DMS153 treated with DMSO at 0.1 percent for 48 hours (cell line): ENCODE measurements around the gene PTH1R.

Experiments used
- DNase-seq: peaks from one replicate; lab custom pipeline; 2025; ENCODE audit not compliant: unreplicated experiment; lab: John Stamatoyannopoulos, UW

The PTH1R gene

DNA sequence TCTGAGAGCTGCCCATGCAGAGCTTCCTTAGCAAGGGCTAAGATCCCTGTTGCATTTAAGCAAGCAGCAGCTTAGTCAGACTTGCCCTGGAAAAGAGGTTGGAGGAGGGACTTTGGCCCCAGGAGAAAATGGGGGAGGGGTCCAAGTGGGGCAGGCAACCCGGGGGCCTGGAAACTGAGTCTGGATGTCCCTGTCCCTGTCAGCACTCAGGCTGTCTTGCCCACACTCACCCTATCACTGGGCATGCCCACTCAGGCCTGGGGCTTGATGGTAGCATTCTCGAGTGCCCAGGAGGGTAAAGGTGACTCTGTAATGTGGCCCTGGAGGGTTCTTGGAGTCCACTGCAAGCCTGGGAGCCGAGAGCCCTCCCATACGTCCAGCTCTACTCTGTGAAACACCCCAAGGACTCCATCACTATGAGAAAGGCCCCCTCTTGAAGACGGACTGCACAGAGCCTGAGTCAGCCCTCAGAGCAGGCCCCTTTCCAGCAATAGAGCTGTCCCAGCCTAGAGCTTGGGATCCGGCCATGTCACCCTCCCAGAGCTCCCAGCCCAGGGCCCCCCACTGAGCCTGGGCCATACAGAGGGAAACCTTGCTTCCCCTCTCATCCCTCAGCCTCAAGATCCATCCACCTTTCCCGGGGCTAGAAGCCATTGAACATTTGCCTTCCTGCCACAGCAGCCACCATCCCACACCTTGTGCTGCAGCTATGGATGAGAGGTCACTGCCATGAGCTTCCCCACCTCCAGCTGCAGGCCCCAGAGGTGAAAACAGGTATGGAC lies 27.6 kb upstream of the PTH1R start:
- no peak for DNase-seq

- no peak for DNase-seq
These were observed 27.1 kb upstream of the PTH1R start for GRCh38 chr3:46850468-46850779.

- DNase-seq: no peak
These were observed 25.9 kb upstream of the PTH1R start for GRCh38 chr3:46851364-46852333.

- no peak for DNase-seq
These were observed 25.2 kb upstream of the PTH1R start for GRCh38 chr3:46852334-46852720.

DNA sequence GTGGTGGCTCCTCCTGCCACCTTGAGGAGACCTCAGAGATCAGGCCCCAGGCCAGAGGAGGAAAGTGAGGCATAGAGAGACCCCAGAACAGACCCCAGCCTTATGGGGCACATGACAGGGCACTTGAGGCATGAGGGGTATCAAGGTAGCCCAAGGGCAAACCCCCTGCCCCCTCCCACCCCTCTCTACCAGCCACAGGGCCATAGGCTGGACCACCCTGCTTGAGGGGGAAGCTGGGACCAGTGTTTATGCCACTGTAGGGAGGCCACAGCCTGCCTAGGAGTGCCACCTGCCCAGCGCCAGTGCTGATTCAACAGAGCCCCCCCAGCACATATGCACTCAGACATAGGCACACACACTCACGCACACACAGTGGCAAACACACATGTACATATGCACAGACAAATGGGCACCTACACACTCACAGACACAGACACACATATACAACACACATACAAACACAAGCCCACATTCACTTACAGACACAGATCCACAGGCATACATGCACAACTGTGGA lies 24.6 kb upstream of the PTH1R start:
- no peak for DNase-seq

- no peak for DNase-seq
These were observed 23.8 kb upstream of the PTH1R start for GRCh38 chr3:46853441-46854415.

- DNase-seq: no peak
These were observed 22.9 kb upstream of the PTH1R start for GRCh38 chr3:46854555-46854991.

DNA sequence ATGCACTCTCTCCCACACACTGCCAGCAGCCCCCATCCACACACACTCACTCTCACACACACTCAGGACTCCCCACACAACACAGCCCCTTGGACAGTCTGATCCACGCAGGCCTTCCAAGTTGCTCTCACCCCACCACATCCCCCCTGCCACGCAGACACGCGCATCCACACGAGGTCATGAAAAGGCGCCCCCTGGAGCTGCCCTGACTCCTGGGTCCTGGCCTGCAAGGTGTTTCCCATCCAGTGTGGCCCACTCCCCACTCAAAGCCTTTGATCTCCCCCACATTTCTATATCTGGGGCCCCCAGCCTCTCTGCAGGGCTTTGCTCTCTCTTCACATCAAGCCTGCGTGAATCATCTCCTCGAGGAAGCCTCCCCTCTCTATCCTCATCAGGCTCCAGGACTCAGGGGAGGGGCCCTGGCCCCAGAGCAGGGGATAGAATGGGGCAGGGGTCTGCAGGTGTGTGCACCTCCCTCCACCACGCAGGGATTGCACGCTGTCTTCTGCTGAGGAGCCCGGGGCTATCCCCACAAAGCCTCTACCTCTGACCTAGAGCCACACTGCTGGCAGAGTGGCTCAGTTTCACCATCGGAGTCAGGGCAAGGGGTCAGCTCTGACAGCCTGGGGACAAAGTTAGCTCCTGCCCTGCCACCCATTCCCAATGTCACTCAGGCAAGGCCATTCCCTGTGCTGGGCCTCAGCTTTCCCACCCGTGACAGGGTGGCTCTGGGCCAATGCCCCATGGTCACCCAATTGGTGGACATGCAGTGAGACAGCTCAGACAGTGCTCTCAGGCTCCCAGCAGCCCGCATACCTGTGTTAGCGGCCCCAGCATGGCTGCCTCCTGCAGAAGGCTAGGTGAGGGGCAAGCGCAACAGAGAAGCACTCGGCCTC lies 20.7 kb upstream of the PTH1R start:
- DNase-seq: no peak

DNA sequence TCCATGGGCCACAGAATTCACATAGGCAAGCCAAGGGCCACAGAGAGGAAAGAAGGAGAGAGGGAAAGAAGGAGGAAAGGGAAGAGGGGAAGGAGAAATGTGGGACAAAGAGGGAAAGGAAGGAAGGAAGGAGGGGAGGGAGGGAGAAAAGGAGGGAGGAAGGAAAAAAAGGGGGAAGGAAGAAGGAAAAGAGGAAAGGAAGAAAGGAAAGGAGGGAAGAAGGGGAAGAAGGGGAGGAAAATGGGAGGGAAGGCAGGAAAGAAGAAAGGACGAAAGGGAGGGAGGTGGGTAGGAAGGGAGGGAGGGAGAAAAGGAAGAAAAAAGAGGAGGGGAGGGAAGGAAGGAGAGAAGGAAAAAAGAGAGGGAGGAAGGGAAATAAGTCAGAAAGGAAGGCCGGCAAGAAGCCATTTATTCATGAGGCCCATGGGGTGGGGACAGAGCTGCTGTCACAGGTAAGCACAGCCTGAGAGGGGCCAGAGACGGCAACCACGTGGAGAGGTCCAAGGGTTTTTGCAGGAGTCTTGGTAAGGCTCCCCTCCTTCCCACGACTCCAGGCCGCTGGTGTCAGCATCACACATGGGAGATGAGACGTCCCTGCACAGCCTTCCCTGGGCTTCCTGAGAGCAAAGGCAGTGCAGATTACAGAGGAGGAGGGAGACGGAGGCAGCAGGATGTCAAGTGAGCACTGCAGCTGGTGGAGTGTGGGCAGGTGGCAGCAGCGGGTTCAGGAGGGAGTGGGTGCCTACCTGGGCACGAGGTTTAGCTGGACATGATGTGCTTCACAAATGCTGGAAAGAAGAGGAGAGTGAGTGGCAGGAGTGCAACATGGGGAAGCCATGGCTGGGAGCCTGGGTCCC lies 19.8 kb upstream of the PTH1R start:
- no peak for DNase-seq

DNA sequence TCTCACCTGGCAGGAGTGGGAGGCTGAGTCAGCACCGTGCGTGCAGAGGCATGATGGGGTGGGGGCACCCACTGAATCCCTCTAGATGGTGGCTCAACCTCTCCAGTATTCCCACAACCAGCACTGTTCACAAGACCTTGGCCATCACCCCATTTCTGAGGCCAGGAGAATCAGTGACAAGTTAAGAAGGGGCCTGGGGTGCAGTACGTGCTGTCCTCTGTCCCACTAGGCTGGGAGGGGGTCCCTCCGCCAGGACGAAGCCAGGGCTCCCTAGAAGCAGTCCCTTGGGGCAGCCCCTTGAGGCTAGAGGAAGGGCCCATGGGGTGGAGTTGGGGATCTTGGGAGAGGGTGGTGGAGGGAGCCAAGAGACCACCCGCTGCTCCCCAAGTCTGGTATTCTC lies 19.1 kb upstream of the PTH1R start:
- no peak for DNase-seq

GRCh38 chr3:46859001-46859710 lies 18.4 kb upstream of the PTH1R start:
- DNase-seq: no peak

- no peak for DNase-seq
These were observed 17.3 kb upstream of the PTH1R start for GRCh38 chr3:46860017-46860809.

DNA sequence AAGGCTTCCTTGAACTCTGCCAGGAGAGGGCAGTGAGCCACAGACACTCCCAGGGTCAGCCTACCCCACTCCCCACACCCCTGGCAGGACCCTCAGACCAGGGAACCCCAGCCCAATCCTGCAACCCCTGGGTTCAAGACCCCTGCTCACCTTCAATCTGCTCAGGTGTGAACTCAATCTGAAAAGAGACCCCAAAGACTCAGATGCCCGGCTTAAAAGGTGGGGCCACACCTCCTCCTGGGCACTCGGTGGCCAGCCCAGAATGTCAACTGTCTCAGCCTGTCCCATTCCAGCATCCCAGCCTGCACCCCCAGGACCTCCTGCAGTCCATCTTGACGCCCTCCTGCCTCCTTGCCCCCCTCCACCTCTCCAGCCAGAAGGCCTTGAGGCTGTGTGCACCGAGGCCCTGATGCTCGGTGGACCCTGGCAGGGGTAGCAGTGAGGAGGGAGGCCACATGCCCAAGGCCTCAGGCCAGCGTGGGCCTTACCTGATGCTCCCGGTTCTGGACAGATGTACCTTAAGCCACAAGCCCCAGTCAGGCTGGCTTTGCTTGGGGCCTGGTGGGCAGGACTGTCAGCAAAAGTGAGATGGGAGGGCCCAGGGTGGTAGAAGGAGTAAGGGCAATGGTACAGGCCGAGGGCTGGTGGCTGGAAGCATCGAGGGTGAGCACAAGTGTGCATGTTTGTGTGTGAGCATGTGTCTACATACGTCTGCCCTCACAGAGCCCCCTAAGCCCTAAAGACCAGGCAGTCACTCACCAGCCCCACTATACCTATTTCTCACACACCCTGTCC lies 16.5 kb upstream of the PTH1R start:
- no peak for DNase-seq

GRCh38 chr3:46861605-46862368 lies 15.7 kb upstream of the PTH1R start:
- no peak for DNase-seq

DNA sequence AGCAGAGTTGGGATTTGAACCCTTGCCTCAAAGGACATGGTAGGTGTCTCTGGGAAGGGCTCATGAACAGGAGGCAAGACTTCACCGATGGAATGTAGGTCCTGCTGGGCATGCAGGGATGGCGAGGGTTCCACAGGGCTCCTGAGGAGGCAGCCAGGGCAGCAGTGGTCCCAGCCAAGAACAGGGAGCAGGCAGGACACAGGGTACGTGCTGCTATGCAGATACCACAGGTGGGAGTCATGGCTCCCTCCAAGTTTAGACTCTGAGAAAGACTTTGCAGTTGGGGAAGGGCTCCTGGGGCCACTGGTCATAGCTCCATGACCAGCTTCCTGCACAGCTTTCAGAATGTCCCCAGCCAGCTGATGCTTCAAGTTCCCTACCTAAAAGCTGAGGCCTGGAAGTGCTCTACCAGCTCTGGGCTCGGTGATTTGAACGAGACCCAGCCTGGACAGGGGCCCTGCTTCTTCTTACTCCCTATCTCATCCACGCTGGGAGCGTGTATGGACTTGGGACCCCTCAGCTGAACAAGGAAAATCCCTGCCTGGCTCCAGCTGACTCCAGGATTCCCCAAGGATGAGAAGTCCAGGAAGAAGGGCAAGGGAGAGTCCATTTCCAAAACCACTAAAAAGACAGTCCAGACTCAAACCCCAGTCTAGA lies 15.0 kb upstream of the PTH1R start:
- DNase-seq: no peak
